Left ventricle myocardium inferior (tissue), 1 donor: ENCODE results near the gene SKIC8. TPM values are rescaled to one million over a fixed set of nuclear protein-coding genes. Genes with fewer than 3 reads are reported as not detected.
A peak's percentile ranks its signal among the peaks of the same experiment; 100 is the strongest.

Experiments
- DNase-seq: peaks from one replicate; pipeline ENCODE4 v3.0.0-alpha.2; 2020
- H3K27ac ChIP-seq: fragments of 200-600 bp; replicated peaks from 2 replicates; pipeline ENCODE4 v1.8.0; 2021
- H3K27me3 ChIP-seq: fragments of 200-600 bp; 2 replicates; pipeline ENCODE4 v1.8.0; 2021; ENCODE audit warnings: low read depth
- H3K36me3 ChIP-seq: fragments of 200-600 bp; 2 replicates; pipeline ENCODE4 v1.8.0; 2021
- H3K4me1 ChIP-seq: fragments of 200-600 bp; 2 replicates; pipeline ENCODE4 v1.8.0; 2021
- H3K4me3 ChIP-seq: fragments of 200-600 bp; 2 replicates; pipeline ENCODE4 v1.8.0; 2021; ENCODE audit warnings: mild to moderate bottlenecking, moderate library complexity
- H3K9me3 ChIP-seq: fragments of 200-600 bp; replicated peaks from 2 replicates; pipeline ENCODE4 v1.8.0; 2021
- intact Hi-C: fragments of 100-400 bp; cut with micrococcal nuclease; formaldehyde crosslinking; loops from one replicate; pipeline ENCODE4 v1.11.0; 2022
- total RNA-seq: library from RNA; stranded (reverse); fragmentation: NEBNext Ultra II Directional; extraction: Animal tissue kit (Norgen Biotek cat#: 25700); gene quantifications from one replicate; pipeline ENCODE4 v1.2.1, GENCODE V29; 2021
- TF ChIP-seq, protein P1 (sequence below): fragments of 200-600 bp; IDR thresholded peaks from 2 replicates; pipeline ENCODE4 v1.8.0; 2021; ENCODE audit warnings: antibody characterized with exemption, mild to moderate bottlenecking, borderline replicate concordance
- donor health status: DM: no; HTN: yes; CAD: no; lungs with severe emphysema.

Gene SKIC8
- total RNA-seq, 1 donor from 2014 or later: 24.6 TPM

- intact Hi-C loops: no loop called here
- Histone ChIP-seq H3K27ac (peak overlapping the region; percentile 83), H3K4me3 (peak overlapping the region; percentile 78)
These were observed 33.2 kb downstream of the SKIC8 start for GRCh38 chr15:78266229-78266628.

GRCh38 chr15:78265752-78266224 is 33.6 kb downstream of the SKIC8 start:
- H3K9me3 ChIP-seq: no peaks in the 10 kb centered on the region
- no peaks in the 10 kb centered on the region for H3K27me3 ChIP-seq
- H3K4me1 ChIP-seq: peaks cover 37% of the 10 kb centered on the region
- no peak for DNase-seq
- H3K4me3 ChIP-seq: peak overlapping the region; percentile 78
- TF ChIP-seq, protein P1, sequence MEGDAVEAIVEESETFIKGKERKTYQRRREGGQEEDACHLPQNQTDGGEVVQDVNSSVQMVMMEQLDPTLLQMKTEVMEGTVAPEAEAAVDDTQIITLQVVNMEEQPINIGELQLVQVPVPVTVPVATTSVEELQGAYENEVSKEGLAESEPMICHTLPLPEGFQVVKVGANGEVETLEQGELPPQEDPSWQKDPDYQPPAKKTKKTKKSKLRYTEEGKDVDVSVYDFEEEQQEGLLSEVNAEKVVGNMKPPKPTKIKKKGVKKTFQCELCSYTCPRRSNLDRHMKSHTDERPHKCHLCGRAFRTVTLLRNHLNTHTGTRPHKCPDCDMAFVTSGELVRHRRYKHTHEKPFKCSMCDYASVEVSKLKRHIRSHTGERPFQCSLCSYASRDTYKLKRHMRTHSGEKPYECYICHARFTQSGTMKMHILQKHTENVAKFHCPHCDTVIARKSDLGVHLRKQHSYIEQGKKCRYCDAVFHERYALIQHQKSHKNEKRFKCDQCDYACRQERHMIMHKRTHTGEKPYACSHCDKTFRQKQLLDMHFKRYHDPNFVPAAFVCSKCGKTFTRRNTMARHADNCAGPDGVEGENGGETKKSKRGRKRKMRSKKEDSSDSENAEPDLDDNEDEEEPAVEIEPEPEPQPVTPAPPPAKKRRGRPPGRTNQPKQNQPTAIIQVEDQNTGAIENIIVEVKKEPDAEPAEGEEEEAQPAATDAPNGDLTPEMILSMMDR: no peak
- peak overlapping the region; percentile 83 for H3K27ac ChIP-seq
- peaks cover 5% of the 10 kb centered on the region for H3K36me3 ChIP-seq
- intact Hi-C loops: no loop called here

More at GRCh38 chr15:78266229-78266628, 33.2 kb downstream of the SKIC8 start:
- Histone ChIP-seq H3K36me3 (peaks cover 6% of the 10 kb centered on the region), H3K27me3 (no peaks in the 10 kb centered on the region), H3K4me1 (peaks cover 37% of the 10 kb centered on the region), H3K9me3 (no peaks in the 10 kb centered on the region)
- DNase-seq: no peak
- TF ChIP-seq, protein P1: no peak

DNA sequence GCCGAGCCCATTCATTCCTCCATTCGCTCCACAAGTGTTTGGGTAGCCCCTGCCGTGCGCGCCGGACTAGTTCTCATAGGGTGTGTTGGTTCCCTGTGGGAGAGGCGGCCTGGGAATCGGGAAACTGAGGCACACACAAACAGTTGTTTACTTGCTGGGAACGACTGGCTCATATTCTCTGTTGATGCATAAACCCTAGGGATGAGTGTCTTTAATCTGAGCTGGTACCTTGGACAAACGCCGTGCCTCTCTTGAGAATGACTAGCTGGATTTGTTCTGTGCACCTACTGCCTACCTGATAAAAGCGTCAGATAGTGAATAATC is 34.3 kb downstream of the SKIC8 start:
- Histone ChIP-seq H3K9me3 (no peaks in the 10 kb centered on the region), H3K4me1 (peaks cover 37% of the 10 kb centered on the region), H3K27me3 (no peaks in the 10 kb centered on the region), H3K4me3 (peak overlapping the region; percentile 78), H3K27ac (peak overlapping the region; percentile 83), H3K36me3 (no peaks in the 10 kb centered on the region)
- DNase-seq: no peak
- intact Hi-C loops: no loop called here
- TF ChIP-seq, protein P1: no peak

- H3K27ac ChIP-seq: peak within 1 kb of the TSS; percentile 83
- TF ChIP-seq, protein P1: peak; percentile 16
- peak within 1 kb of the TSS; percentile 78 for H3K4me3 ChIP-seq
- no peaks in the 10 kb centered on the region for H3K36me3 ChIP-seq
- intact Hi-C loops: no loop called here
- H3K27me3 ChIP-seq: no peaks in the 10 kb centered on the region
- DNase-seq: peak; percentile 69
- H3K4me1 ChIP-seq: peaks cover 37% of the 10 kb centered on the region
- no peaks in the 10 kb centered on the region for H3K9me3 ChIP-seq
These were observed 34.9 kb downstream of the SKIC8 start, which contains the start of gene DNAJA4 for GRCh38 chr15:78264304-78265136. Gene DNAJA4 (plus strand): TSS chr15:78264562. CDS start chr15:78264764, 202 bp downstream.

DNA sequence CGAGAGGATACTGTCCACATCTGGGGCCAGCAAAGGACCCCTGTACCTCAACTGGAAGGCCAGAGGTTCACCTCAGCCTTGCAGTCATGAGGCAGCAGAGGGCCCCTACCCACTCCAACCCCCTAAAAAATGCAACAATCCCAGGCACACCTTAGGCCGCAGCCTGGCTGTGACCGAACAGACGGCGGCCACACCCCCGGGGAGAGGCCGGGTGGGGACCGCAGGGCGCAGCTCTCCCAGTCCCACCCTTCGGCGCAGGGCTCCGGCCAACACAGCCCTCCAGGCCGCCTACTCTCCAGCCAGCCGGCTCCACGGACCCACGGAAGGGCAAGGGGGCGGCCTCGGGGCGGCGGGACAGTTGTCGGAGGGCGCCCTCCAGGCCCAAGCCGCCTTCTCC is 35.5 kb downstream of the SKIC8 start:
- peak overlapping the region; percentile 83 for H3K27ac ChIP-seq
- TF ChIP-seq, protein P1: no peak
- no peaks in the 10 kb centered on the region for H3K36me3 ChIP-seq
- H3K9me3 ChIP-seq: no peaks in the 10 kb centered on the region
- no peak for DNase-seq
- peak overlapping the region; percentile 78 for H3K4me3 ChIP-seq
- intact Hi-C loops: no loop called here
- peaks cover 37% of the 10 kb centered on the region for H3K4me1 ChIP-seq
- no peaks in the 10 kb centered on the region for H3K27me3 ChIP-seq
